Suprapubic skin (tissue), 4 donors: ENCODE measurements around the gene FSCB. TPM values are rescaled to one million over a fixed set of nuclear protein-coding genes. Genes with fewer than 3 reads are reported as not detected.

Experiments used
- DNase-seq, 2 donors: peaks; one replicate each; pipeline ENCODE4 v3.0.0-alpha.2; 2019; ENCODE audit warnings: low spot score in 2 of 2
- H3K27ac ChIP-seq: fragments of 200-600 bp; sonication (generic); one replicate; pipeline ENCODE4 v1.5.1; 2019
- H3K27me3 ChIP-seq: fragments of 200-600 bp; sonication (generic); one replicate; pipeline ENCODE4 v1.5.1; 2019
- H3K36me3 ChIP-seq: fragments of 200-600 bp; sonication (generic); one replicate; pipeline ENCODE4 v1.5.1; 2019
- H3K4me1 ChIP-seq: fragments of 200-600 bp; sonication (generic); one replicate; pipeline ENCODE4 v1.5.1; 2019
- H3K4me3 ChIP-seq: fragments of 200-600 bp; sonication (generic); one replicate; pipeline ENCODE4 v1.5.1; 2019; ENCODE audit warnings: mild to moderate bottlenecking
- H3K9me3 ChIP-seq: fragments of 200-600 bp; sonication (generic); one replicate; pipeline ENCODE4 v1.5.1; 2019
- EP300 ChIP-seq: sonication (generic); formaldehyde crosslinking; IDR thresholded peaks from one replicate; pipeline ENCODE4 v1.6.1; 2017; ENCODE audit warnings: antibody characterized with exemption
- POLR2A ChIP-seq, 2 donors: fragments of 450-650 bp; IDR thresholded peaks; one replicate each; pipeline ENCODE4 v1.6.1; 2017; ENCODE audit warnings: antibody characterized with exemption in 2 of 2, mild to moderate bottlenecking in 2 of 2, moderate library complexity in 2 of 2
- POLR2AphosphoS5 ChIP-seq, 3 donors: sonication (generic); formaldehyde crosslinking; IDR thresholded peaks; one replicate each; pipeline ENCODE4 v1.6.1; 2017; ENCODE audit warnings: antibody characterized with exemption in 3 of 3
- WGBS: methylation state at CpG from one replicate; pipeline ENCODE4 v1.1.5; 2018; 5-methylcytosine and 5-hydroxymethylcytosine counted together
- total RNA-seq, 4 donors: library from RNA; depleted of rRNA; stranded (reverse); fragments of >200 nt; gene quantifications; one replicate each; pipeline ENCODE4 v1.1.0, GENCODE V29; 2016
- TF ChIP-seq, protein P1 (sequence below), 2 donors: fragments of 200-600 bp in 1 of 2; fragments of 450-650 bp in 1 of 2; sonication (generic) in 1 of 2; IDR thresholded peaks; one replicate each; pipeline ENCODE4 v1.5.1; 2016 to 2019; ENCODE audit warnings: antibody characterized with exemption in 2 of 2, mild to moderate bottlenecking in 1 of 2, moderate library complexity in 1 of 2

Gene FSCB, protein sequence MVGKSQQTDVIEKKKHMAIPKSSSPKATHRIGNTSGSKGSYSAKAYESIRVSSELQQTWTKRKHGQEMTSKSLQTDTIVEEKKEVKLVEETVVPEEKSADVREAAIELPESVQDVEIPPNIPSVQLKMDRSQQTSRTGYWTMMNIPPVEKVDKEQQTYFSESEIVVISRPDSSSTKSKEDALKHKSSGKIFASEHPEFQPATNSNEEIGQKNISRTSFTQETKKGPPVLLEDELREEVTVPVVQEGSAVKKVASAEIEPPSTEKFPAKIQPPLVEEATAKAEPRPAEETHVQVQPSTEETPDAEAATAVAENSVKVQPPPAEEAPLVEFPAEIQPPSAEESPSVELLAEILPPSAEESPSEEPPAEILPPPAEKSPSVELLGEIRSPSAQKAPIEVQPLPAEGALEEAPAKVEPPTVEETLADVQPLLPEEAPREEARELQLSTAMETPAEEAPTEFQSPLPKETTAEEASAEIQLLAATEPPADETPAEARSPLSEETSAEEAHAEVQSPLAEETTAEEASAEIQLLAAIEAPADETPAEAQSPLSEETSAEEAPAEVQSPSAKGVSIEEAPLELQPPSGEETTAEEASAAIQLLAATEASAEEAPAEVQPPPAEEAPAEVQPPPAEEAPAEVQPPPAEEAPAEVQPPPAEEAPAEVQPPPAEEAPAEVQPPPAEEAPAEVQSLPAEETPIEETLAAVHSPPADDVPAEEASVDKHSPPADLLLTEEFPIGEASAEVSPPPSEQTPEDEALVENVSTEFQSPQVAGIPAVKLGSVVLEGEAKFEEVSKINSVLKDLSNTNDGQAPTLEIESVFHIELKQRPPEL
- total RNA-seq: not detected

DNA sequence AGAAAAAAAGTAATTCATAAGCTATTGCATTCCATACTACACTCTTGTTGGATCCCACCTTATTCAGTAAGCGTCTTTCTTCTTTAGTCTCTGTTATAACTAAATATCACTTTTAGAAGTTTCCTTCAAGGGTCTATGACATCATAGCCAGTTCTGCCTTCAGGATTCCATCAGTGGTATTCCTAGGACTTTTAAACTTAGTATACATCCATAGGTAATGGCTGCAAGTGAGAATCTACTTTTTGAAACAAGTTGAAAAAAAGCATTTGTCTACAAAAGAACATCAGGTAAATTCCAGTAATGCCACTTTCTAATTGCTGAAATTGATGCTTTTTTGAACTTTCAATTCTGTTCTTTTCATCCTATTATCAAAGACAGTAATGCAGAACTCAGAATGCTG is at the start of gene FSCB:
Gene FSCB, minus strand, starts transcription at position 101 of the 400 bp plus-strand sequence. CDS start 296 bp downstream, outside the sequence.
- H3K4me3 ChIP-seq: no peak within 1 kb of the TSS
- H3K27ac ChIP-seq: no peak within 1 kb of the TSS
- no peaks in the 10 kb centered on the region for H3K36me3 ChIP-seq
- H3K4me1 ChIP-seq: no peaks in the 10 kb centered on the region
- TF ChIP-seq POLR2AphosphoS5 (IDR thresholded peaks at IDR 0.05) (no peak), POLR2A (IDR thresholded peaks at IDR 0.05) (no peak), EP300 (no peak)
- TF ChIP-seq, protein P1, sequence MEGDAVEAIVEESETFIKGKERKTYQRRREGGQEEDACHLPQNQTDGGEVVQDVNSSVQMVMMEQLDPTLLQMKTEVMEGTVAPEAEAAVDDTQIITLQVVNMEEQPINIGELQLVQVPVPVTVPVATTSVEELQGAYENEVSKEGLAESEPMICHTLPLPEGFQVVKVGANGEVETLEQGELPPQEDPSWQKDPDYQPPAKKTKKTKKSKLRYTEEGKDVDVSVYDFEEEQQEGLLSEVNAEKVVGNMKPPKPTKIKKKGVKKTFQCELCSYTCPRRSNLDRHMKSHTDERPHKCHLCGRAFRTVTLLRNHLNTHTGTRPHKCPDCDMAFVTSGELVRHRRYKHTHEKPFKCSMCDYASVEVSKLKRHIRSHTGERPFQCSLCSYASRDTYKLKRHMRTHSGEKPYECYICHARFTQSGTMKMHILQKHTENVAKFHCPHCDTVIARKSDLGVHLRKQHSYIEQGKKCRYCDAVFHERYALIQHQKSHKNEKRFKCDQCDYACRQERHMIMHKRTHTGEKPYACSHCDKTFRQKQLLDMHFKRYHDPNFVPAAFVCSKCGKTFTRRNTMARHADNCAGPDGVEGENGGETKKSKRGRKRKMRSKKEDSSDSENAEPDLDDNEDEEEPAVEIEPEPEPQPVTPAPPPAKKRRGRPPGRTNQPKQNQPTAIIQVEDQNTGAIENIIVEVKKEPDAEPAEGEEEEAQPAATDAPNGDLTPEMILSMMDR (IDR thresholded peaks at IDR 0.05): no peak
- no peaks in the 10 kb centered on the region for H3K27me3 ChIP-seq
- 95% methylated on average over 1 of the region's 1 CpG for WGBS
- no peaks in the 10 kb centered on the region for H3K9me3 ChIP-seq
- DNase-seq: no peak

DNA sequence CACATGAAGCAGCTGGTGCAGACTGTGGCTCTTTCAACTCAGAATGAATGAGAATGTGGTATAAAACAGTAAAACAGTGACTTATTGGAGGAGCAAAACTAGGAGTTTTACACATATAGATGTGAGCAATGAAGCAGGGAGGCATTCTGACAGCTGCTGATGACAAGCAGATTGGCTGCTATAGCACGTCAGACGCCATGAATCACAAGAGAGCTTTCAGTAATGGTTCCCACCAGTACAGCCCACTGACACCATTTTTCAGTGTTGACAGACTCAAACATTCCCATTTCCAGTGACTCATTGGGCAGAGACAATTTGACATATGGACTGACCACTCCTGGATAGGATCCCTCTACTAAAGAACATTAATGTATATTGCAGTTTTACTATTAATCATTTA is 24.6 kb upstream of the FSCB start:
- 50% methylated on average over 2 of the region's 2 CpGs for WGBS
- H3K9me3 ChIP-seq: no peaks in the 10 kb centered on the region
- TF ChIP-seq EP300 (no peak), POLR2A (IDR thresholded peaks at IDR 0.05) (no peak), POLR2AphosphoS5 (IDR thresholded peaks at IDR 0.05) (no peak)
- TF ChIP-seq, protein P1 (IDR thresholded peaks at IDR 0.05): no peak

DNA sequence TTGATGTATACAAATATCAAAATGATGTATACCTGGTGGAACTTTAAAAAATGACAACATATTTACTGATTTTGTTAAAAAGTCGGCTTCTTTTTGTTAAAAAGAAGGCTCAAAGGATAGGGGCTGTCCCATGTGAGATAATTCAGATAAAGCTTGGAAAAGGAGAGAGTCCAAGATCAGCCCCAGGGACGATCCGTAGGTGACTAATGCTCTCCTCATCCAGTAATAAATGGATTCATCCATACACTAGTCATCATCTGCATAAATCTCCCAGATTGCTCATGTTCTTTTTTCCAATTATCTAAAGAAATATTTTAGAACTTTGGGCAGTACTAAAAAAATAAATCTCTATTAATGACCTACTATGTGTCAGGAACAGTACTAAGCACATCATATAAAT is 23.4 kb upstream of the FSCB start:
- Histone ChIP-seq H3K27ac (no peak overlapping the region), H3K36me3 (no peaks in the 10 kb centered on the region), H3K9me3 (no peaks in the 10 kb centered on the region), H3K27me3 (no peaks in the 10 kb centered on the region), H3K4me3 (no peak overlapping the region), H3K4me1 (no peaks in the 10 kb centered on the region)
- 80% methylated on average over 3 of the region's 3 CpGs for WGBS
- TF ChIP-seq POLR2AphosphoS5 (IDR thresholded peaks at IDR 0.05) (no peak), EP300 (no peak), POLR2A (IDR thresholded peaks at IDR 0.05) (no peak)
- TF ChIP-seq, protein P1 (IDR thresholded peaks at IDR 0.05): no peak
- DNase-seq: no peak

More for the DNA sequence above, 24.6 kb upstream of the FSCB start:
- Histone ChIP-seq H3K36me3 (no peaks in the 10 kb centered on the region), H3K4me1 (no peaks in the 10 kb centered on the region), H3K27ac (no peak overlapping the region), H3K27me3 (no peaks in the 10 kb centered on the region), H3K4me3 (no peak overlapping the region)
- no peak for DNase-seq

DNA sequence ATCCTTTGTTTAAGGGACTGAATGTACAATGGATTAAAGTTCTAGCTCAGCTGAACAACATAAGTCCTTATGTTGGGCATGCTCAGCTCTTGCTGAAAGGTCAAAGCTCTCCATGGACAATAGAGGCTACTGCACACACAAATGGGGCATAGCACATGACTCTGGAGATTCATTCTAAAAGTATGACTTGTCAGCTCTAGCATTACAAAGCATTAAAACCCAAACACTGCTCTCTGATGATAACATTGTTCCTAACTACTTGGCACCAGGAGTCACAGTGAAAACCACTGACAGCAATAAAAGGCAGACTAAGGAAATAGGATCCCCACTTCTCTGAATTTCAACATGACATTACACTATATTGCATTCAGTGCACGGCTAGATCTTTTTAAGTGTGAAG is 21.9 kb upstream of the FSCB start:
- H3K9me3 ChIP-seq: no peaks in the 10 kb centered on the region
- H3K4me1 ChIP-seq: no peaks in the 10 kb centered on the region
- no peaks in the 10 kb centered on the region for H3K36me3 ChIP-seq
- H3K27ac ChIP-seq: no peak overlapping the region
- TF ChIP-seq EP300 (no peak), POLR2A (IDR thresholded peaks at IDR 0.05) (no peak), POLR2AphosphoS5 (IDR thresholded peaks at IDR 0.05) (no peak)
- TF ChIP-seq, protein P1 (IDR thresholded peaks at IDR 0.05): no peak
- no peak overlapping the region for H3K4me3 ChIP-seq
- no peaks in the 10 kb centered on the region for H3K27me3 ChIP-seq
- 17% methylated on average over 1 of the region's 1 CpG for WGBS
- no peak for DNase-seq

DNA sequence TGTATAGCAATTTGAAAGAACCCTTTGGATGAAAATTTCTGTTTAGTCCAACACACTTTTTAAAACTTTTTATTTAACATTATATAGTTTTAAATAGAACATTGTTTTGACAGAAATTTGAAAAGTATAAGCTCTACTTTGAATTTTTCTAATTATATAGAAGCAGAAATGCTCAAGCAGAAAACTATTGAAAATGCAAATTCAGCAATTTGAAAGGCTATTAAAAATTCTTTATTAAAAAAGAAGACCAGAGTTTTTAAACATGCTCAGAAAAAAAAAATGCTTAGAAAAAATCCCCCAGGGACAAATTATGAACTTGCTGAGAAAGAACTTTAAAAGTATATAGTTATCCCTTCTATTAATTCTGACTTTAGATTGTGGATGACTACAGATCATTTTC is 21.1 kb upstream of the FSCB start:
- no peak overlapping the region for H3K27ac ChIP-seq
- H3K4me1 ChIP-seq: no peaks in the 10 kb centered on the region
- no peak overlapping the region for H3K4me3 ChIP-seq
- TF ChIP-seq POLR2A (IDR thresholded peaks at IDR 0.05) (no peak), EP300 (no peak), POLR2AphosphoS5 (IDR thresholded peaks at IDR 0.05) (no peak)
- TF ChIP-seq, protein P1 (IDR thresholded peaks at IDR 0.05): no peak
- no peak for DNase-seq
- H3K36me3 ChIP-seq: no peaks in the 10 kb centered on the region
- H3K27me3 ChIP-seq: no peaks in the 10 kb centered on the region
- H3K9me3 ChIP-seq: no peaks in the 10 kb centered on the region
